ENCODE data around the gene CTNNA3.
"Not testable (repeated sequence)": the region's sequence is repeated elsewhere in the genome, so short reads cannot be mapped to it uniquely, and the experiment has no call there.

CTNNA3 gene

GRCh38 chr10:67596641-67597040, 99.4 kb downstream of the CTNNA3 start:
- Histone ChIP-seq H3K27ac (ENCODE audit: low read length) (no peak overlapping the region), H3K27me3 (ENCODE audit: control insufficient read depth, insufficient read depth, low read length) (no peaks in the 10 kb centered on the region), H3K36me3 (ENCODE audit: control insufficient read depth, low read depth, low read length) (no peaks in the 10 kb centered on the region), H3K9me3 (ENCODE audit: control insufficient read depth, low read depth, low read length) (no peaks in the 10 kb centered on the region), H3K9ac (ENCODE audit: low read length) (no peak overlapping the region), H3K4me3 (ENCODE audit: low read length) (no peak overlapping the region), H3K4me1 (ENCODE audit: control insufficient read depth, low read depth, low read length) (no peaks in the 10 kb centered on the region)

DNA sequence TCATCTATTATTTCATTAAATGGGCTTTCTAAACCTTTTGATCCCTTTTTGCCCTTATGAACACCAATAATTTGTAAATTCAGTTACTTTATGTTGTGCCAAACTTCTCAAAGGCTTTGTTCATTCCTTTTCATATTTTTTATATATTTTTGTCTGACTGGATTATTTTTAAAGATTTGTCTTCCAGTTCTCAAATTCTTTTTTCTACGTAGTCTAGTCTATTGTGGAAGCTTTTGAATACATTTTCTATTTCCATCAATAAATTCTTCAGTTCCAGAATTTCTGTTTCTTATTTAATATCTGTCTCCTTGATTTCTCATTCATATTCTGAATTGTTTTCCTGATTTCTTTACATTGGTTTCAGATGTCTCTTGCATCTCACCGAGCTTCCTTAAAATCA, 108.2 kb downstream of the CTNNA3 start:
- Histone ChIP-seq H3K27me3 (ENCODE audit: control insufficient read depth, insufficient read depth, low read length) (no peaks in the 10 kb centered on the region), H3K27ac (ENCODE audit: low read length) (no peak overlapping the region), H3K36me3 (ENCODE audit: control insufficient read depth, low read depth, low read length) (no peaks in the 10 kb centered on the region), H3K4me1 (ENCODE audit: control insufficient read depth, low read depth, low read length) (no peaks in the 10 kb centered on the region), H3K9me3 (ENCODE audit: control insufficient read depth, low read depth, low read length) (peaks cover 10% of the 10 kb centered on the region), H3K4me3 (ENCODE audit: low read length) (no peak overlapping the region), H3K9ac (ENCODE audit: low read length) (no peak overlapping the region)

- no peaks in the 10 kb centered on the region for H3K27me3 ChIP-seq (ENCODE audit: control insufficient read depth, insufficient read depth, low read length)
Observed at GRCh38 chr10:67575532-67575931, 120.5 kb downstream of the CTNNA3 start.

GRCh38 chr10:67573484-67573883, 122.5 kb downstream of the CTNNA3 start:
- Histone ChIP-seq H3K9ac (ENCODE audit: low read length) (no peak overlapping the region), H3K9me3 (ENCODE audit: control insufficient read depth, low read depth, low read length) (no peaks in the 10 kb centered on the region), H3K4me1 (ENCODE audit: control insufficient read depth, low read depth, low read length) (no peaks in the 10 kb centered on the region), H3K36me3 (ENCODE audit: control insufficient read depth, low read depth, low read length) (no peaks in the 10 kb centered on the region), H3K27ac (ENCODE audit: low read length) (no peak overlapping the region), H3K4me3 (ENCODE audit: low read length) (no peak overlapping the region), H3K27me3 (ENCODE audit: control insufficient read depth, insufficient read depth, low read length) (no peaks in the 10 kb centered on the region)

More at GRCh38 chr10:67575532-67575931, 120.5 kb downstream of the CTNNA3 start:
- H3K27ac ChIP-seq (ENCODE audit: low read length): no peak overlapping the region
- H3K36me3 ChIP-seq (ENCODE audit: control insufficient read depth, low read depth, low read length): no peaks in the 10 kb centered on the region
- no peak overlapping the region for H3K9ac ChIP-seq (ENCODE audit: low read length)
- H3K4me3 ChIP-seq (ENCODE audit: low read length): no peak overlapping the region
- no peaks in the 10 kb centered on the region for H3K4me1 ChIP-seq (ENCODE audit: control insufficient read depth, low read depth, low read length)
- no peaks in the 10 kb centered on the region for H3K9me3 ChIP-seq (ENCODE audit: control insufficient read depth, low read depth, low read length)

- Histone ChIP-seq H3K9me3 (ENCODE audit: control insufficient read depth, low read depth, low read length) (no peaks in the 10 kb centered on the region), H3K36me3 (ENCODE audit: control insufficient read depth, low read depth, low read length) (no peaks in the 10 kb centered on the region), H3K27ac (ENCODE audit: low read length) (no peak overlapping the region), H3K4me1 (ENCODE audit: control insufficient read depth, low read depth, low read length) (no peaks in the 10 kb centered on the region), H3K27me3 (ENCODE audit: control insufficient read depth, insufficient read depth, low read length) (no peaks in the 10 kb centered on the region), H3K4me3 (ENCODE audit: low read length) (no peak overlapping the region), H3K9ac (ENCODE audit: low read length) (no peak overlapping the region)
Observed at GRCh38 chr10:67571503-67571902, 124.5 kb downstream of the CTNNA3 start.

DNA sequence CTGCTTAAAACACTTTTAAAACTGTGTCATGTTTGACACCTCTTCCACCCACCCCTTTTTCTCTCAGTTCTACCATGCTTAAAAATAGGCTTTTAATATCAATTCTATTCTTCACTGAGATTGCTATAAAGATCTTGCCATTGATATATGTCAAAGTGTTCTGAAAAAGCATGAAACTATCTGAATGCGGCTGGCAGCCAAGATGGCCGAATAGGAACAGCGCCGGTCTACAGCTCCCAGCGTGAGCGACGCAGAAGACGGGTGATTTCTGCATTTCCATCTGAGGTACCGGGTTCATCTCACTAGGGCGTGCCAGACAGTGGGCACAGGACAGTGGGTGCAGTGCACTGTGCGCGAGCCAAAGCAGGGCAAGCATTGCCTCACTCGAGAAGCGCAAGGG, 137.7 kb downstream of the CTNNA3 start:
- not testable (repeated sequence) for H3K27me3 ChIP-seq (ENCODE audit: control insufficient read depth, insufficient read depth, low read length); H3K36me3 ChIP-seq (ENCODE audit: control insufficient read depth, low read depth, low read length); H3K27ac ChIP-seq (ENCODE audit: low read length); H3K9me3 ChIP-seq (ENCODE audit: control insufficient read depth, low read depth, low read length); H3K9ac ChIP-seq (ENCODE audit: low read length); H3K4me1 ChIP-seq (ENCODE audit: control insufficient read depth, low read depth, low read length); H3K4me3 ChIP-seq (ENCODE audit: low read length)

- no peak overlapping the region for H3K4me3 ChIP-seq (ENCODE audit: low read length)
- no peaks in the 10 kb centered on the region for H3K27me3 ChIP-seq (ENCODE audit: control insufficient read depth, insufficient read depth, low read length)
- H3K9me3 ChIP-seq (ENCODE audit: control insufficient read depth, low read depth, low read length): no peaks in the 10 kb centered on the region
- H3K9ac ChIP-seq (ENCODE audit: low read length): no peak overlapping the region
- no peak overlapping the region for H3K27ac ChIP-seq (ENCODE audit: low read length)
- no peaks in the 10 kb centered on the region for H3K4me1 ChIP-seq (ENCODE audit: control insufficient read depth, low read depth, low read length)
- no peaks in the 10 kb centered on the region for H3K36me3 ChIP-seq (ENCODE audit: control insufficient read depth, low read depth, low read length)
Observed at GRCh38 chr10:67553254-67553653, 142.7 kb downstream of the CTNNA3 start.

DNA sequence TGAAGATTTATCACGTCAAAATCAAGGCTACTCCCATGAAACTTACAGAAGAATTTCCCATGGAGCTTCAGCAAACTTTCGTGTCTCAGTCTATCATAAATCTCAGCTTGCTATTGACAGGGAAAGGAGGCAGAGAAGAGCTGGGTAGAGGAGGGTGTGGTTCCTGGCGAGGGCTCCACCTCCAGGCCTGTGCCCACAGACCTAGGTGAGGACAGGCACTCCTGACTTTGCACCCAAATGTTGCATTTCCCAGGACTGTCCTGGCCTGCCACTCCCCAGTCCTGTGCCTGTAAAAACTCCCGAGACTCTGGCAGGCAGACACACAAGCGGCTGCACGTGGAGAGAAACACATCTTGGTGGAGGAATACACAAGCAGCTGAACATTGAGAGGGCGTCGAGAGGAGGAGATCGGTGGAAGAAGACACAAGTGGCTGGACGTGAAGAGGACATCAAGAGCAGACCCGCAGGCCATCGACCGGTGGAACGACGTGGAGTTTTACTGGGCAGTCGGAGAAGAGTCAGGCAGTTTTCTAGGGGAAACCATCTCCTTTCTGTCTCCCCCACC, 145.1 kb downstream of the CTNNA3 start:
- H3K27ac ChIP-seq (ENCODE audit: low read length): no peak overlapping the region
- no peaks in the 10 kb centered on the region for H3K9me3 ChIP-seq (ENCODE audit: control insufficient read depth, low read depth, low read length)
- no peaks in the 10 kb centered on the region for H3K27me3 ChIP-seq (ENCODE audit: control insufficient read depth, insufficient read depth, low read length)
- no peak overlapping the region for H3K4me3 ChIP-seq (ENCODE audit: low read length)
- H3K36me3 ChIP-seq (ENCODE audit: control insufficient read depth, low read depth, low read length): no peaks in the 10 kb centered on the region
- no peak overlapping the region for H3K9ac ChIP-seq (ENCODE audit: low read length)
- no peaks in the 10 kb centered on the region for H3K4me1 ChIP-seq (ENCODE audit: control insufficient read depth, low read depth, low read length)

DNA sequence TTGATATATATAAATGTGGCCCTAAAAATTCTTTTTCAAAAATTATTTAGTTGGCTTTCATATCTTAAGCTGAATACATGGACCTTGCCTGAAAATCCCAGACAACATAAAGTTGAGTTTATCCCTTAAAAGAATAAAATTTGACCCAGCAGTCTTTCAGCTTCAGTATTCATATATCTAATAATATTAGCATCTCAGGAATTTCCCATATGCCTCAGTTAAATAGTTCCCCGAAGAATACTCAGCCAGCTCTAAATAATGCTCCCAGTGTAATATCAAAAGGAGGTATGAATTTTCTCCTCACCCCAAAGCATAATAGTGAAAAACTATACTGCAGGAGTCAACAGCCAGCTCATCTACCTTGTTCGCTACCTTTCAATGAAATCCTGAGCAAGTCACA, 145.9 kb downstream of the CTNNA3 start:
- Histone ChIP-seq H3K4me1 (ENCODE audit: control insufficient read depth, low read depth, low read length) (no peaks in the 10 kb centered on the region), H3K27me3 (ENCODE audit: control insufficient read depth, insufficient read depth, low read length) (no peaks in the 10 kb centered on the region), H3K36me3 (ENCODE audit: control insufficient read depth, low read depth, low read length) (no peaks in the 10 kb centered on the region), H3K9me3 (ENCODE audit: control insufficient read depth, low read depth, low read length) (no peaks in the 10 kb centered on the region), H3K9ac (ENCODE audit: low read length) (no peak overlapping the region), H3K4me3 (ENCODE audit: low read length) (no peak overlapping the region), H3K27ac (ENCODE audit: low read length) (no peak overlapping the region)

GRCh38 chr10:67549390-67549789, 146.6 kb downstream of the CTNNA3 start:
- Histone ChIP-seq H3K27ac (ENCODE audit: low read length) (no peak overlapping the region), H3K9ac (ENCODE audit: low read length) (no peak overlapping the region), H3K4me1 (ENCODE audit: control insufficient read depth, low read depth, low read length) (no peaks in the 10 kb centered on the region), H3K4me3 (ENCODE audit: low read length) (no peak overlapping the region), H3K36me3 (ENCODE audit: control insufficient read depth, low read depth, low read length) (no peaks in the 10 kb centered on the region), H3K9me3 (ENCODE audit: control insufficient read depth, low read depth, low read length) (no peaks in the 10 kb centered on the region), H3K27me3 (ENCODE audit: control insufficient read depth, insufficient read depth, low read length) (no peaks in the 10 kb centered on the region)

DNA sequence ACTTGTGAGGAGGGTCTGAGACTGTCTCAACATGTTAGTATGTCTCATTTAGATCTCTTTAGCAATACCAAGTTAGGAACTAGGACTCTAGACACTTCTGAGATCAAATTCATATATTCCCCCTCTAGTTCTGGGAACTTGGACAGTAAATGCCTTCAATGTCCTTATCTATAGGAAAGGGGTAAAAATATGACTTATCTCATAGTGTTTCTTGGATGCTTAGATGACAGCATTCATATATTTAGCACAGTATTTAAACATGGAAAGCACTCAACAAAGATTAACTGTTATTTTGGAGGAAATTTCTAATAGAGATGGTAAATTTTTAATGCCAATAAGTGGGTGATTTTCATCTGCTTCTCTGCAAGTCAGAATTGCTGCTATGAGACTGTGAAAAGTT, 154.6 kb downstream of the CTNNA3 start:
- H3K4me3 ChIP-seq (ENCODE audit: low read length): no peak overlapping the region
- no peak overlapping the region for H3K27ac ChIP-seq (ENCODE audit: low read length)
- no peaks in the 10 kb centered on the region for H3K27me3 ChIP-seq (ENCODE audit: control insufficient read depth, insufficient read depth, low read length)
- no peaks in the 10 kb centered on the region for H3K4me1 ChIP-seq (ENCODE audit: control insufficient read depth, low read depth, low read length)
- no peaks in the 10 kb centered on the region for H3K36me3 ChIP-seq (ENCODE audit: control insufficient read depth, low read depth, low read length)
- H3K9ac ChIP-seq (ENCODE audit: low read length): no peak overlapping the region
- H3K9me3 ChIP-seq (ENCODE audit: control insufficient read depth, low read depth, low read length): no peaks in the 10 kb centered on the region

DNA sequence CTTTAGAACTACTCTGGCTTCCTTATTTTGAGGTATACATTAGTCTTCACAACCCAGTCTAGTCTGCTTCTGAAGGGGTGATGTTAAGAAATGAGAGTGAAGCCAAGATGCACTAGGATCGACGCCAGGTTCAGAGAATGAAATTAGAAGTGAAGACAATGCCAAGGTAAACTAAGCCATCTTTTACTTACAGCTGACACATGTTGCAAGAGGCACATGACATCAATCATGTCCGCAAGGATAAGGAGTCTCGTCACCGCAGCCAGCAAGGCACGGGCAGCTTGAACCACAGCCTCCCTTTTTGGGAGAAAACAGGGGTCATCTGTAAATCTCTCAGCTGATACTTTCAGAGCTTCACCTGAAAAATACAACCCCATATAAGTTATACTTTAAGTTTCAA, 156.7 kb downstream of the CTNNA3 start:
- no peak overlapping the region for H3K27ac ChIP-seq (ENCODE audit: low read length)
- no peaks in the 10 kb centered on the region for H3K4me1 ChIP-seq (ENCODE audit: control insufficient read depth, low read depth, low read length)
- no peak overlapping the region for H3K4me3 ChIP-seq (ENCODE audit: low read length)
- H3K27me3 ChIP-seq (ENCODE audit: control insufficient read depth, insufficient read depth, low read length): no peaks in the 10 kb centered on the region
- H3K9ac ChIP-seq (ENCODE audit: low read length): no peak overlapping the region
- H3K36me3 ChIP-seq (ENCODE audit: control insufficient read depth, low read depth, low read length): no peaks in the 10 kb centered on the region
- H3K9me3 ChIP-seq (ENCODE audit: control insufficient read depth, low read depth, low read length): no peaks in the 10 kb centered on the region
